Neural cell (in vitro differentiated cells): ENCODE data around the gene ADORA2B.

Experiments used
- CTCF ChIP-seq: fragments of 450-650 bp; IDR thresholded peaks from 2 replicates; pipeline ENCODE4 v1.5.1; 2014; ENCODE audit warnings: antibody characterized with exemption, mild to moderate bottlenecking, moderate library complexity; ENCODE audit not compliant: poor library complexity, severe bottlenecking
- EP300 ChIP-seq: fragments of 450-650 bp; conservative IDR thresholded peaks from 2 replicates; pipeline ENCODE4 v1.6.1; 2014; ENCODE audit warnings: antibody characterized with exemption, mild to moderate bottlenecking, moderate library complexity; ENCODE audit not compliant: poor library complexity, severe bottlenecking
- EZH2 ChIP-seq: fragments of 200-600, 300-800 bp; shearing (Covaris generic), sonication (generic); IDR thresholded peaks from 2 replicates; pipeline ENCODE4 v1.6.1; 2014; ENCODE audit warnings: antibody characterized with exemption, low read length, borderline replicate concordance, mild to moderate bottlenecking; ENCODE audit not compliant: insufficient read depth, poor library complexity, severe bottlenecking
- MXI1 ChIP-seq: fragments of 450-650 bp; conservative IDR thresholded peaks from 2 replicates; pipeline ENCODE4 v1.6.1; 2014; ENCODE audit warnings: antibody characterized with exemption, mild to moderate bottlenecking; ENCODE audit not compliant: poor library complexity, severe bottlenecking
- POLR2AphosphoS5 ChIP-seq: IDR thresholded peaks from 2 replicates; pipeline ENCODE4 v1.6.1; 2012
- RAD21 ChIP-seq: fragments of 450-650 bp; conservative IDR thresholded peaks from 2 replicates; pipeline ENCODE4 v1.6.1; 2014; ENCODE audit warnings: antibody characterized with exemption, mild to moderate bottlenecking, moderate library complexity
- REST ChIP-seq: IDR thresholded peaks from 2 replicates; pipeline ENCODE4 v1.6.1; 2012; ENCODE audit warnings: borderline replicate concordance
- SMC3 ChIP-seq: fragments of 450-650 bp; conservative IDR thresholded peaks from 2 replicates; pipeline ENCODE4 v1.6.1; 2014; ENCODE audit warnings: antibody characterized with exemption, mild to moderate bottlenecking, moderate library complexity; ENCODE audit not compliant: poor library complexity

- TF ChIP-seq CTCF: no peak
- no peak for TF ChIP-seq EP300
- no peak for TF ChIP-seq POLR2AphosphoS5
- TF ChIP-seq RAD21: no peak
- TF ChIP-seq EZH2: no peak
- no peak for TF ChIP-seq SMC3
- no peak for TF ChIP-seq MXI1
- no peak for TF ChIP-seq REST
These were observed 57.9 kb downstream of the ADORA2B start for GRCh38 chr17:16002708-16003260.
